ENCODE results near the gene GCA.

GCA gene, protein sequence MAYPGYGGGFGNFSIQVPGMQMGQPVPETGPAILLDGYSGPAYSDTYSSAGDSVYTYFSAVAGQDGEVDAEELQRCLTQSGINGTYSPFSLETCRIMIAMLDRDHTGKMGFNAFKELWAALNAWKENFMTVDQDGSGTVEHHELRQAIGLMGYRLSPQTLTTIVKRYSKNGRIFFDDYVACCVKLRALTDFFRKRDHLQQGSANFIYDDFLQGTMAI

DNA sequence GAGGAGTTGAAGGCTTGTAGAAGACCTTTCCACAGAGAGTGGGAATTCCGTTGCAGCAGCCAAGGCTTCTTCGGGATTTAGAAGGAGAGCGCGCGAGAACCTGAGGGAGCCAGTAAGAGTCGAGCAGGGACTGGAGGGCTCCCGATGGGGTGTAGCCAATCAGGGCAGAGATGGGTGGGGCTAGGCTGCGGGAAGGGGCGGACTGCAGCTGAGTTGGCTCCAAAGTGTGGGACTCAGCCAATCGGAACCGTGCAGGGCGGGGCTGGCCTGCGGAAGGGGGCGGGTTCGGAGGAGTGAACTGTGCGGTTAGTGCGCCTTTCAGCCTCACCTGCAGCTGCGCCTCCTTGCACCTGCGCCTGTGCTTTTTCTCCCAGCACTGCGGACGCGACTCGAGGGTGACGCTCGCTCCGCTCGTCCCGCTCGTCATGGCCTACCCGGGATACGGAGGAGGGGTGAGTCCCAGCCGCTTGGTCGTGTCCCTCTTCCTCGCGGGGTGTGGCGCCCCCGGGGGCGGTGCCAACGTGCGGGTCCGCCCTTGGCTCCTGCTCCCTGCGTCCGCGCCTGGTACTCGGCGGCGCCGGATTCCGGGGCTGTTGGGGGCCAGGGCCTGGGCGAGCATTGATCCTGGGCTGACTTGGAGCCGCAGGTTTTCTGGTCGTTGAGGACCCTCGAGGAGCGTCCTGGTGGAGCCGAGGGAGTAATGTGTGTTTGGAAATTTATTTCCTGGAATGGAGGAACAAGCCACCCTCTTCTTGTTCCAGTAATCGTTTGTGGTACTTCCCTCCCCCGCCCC, at the start of gene GCA:
Gene GCA (plus strand): TSS at position 309 of the 793 bp plus-strand sequence. CDS start 117 bp downstream, at position 426.
- DNase-seq (ENCODE audit: low read depth in 2 of 2) = peak; percentile 96

DNA sequence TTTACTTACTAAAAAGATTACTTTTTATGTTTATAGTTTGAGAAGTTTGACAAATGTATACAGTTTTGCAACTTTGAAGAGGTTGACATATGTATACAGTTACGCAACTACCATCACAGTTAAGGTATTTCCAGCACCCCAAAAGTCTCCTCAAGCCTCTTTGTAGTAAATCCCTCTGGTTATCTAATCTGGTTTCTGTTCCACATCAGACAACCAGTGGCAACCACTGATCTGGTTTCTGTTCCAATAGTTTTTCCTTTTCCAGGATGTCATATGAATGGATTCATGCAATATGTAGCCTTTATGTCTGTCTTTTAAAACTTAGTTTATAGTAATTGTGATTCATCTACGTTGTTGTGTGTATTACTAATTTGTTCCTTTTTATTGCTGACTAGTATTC, 48.9 kb upstream of the GCA start:
- DNase-seq (ENCODE audit: low read depth in 2 of 2) = no peak

- peak in 1 of 2 donors; percentile 16 for DNase-seq (ENCODE audit: low read depth in 2 of 2)
These were observed 45.9 kb upstream of the GCA start for GRCh38 chr2:162297925-162298552.

GRCh38 chr2:162298669-162299335, 45.1 kb upstream of the GCA start:
- no peak for DNase-seq (ENCODE audit: low read depth in 2 of 2)

GRCh38 chr2:162300266-162300665, 43.7 kb upstream of the GCA start:
- no peak for DNase-seq (ENCODE audit: low read depth in 2 of 2)

DNA sequence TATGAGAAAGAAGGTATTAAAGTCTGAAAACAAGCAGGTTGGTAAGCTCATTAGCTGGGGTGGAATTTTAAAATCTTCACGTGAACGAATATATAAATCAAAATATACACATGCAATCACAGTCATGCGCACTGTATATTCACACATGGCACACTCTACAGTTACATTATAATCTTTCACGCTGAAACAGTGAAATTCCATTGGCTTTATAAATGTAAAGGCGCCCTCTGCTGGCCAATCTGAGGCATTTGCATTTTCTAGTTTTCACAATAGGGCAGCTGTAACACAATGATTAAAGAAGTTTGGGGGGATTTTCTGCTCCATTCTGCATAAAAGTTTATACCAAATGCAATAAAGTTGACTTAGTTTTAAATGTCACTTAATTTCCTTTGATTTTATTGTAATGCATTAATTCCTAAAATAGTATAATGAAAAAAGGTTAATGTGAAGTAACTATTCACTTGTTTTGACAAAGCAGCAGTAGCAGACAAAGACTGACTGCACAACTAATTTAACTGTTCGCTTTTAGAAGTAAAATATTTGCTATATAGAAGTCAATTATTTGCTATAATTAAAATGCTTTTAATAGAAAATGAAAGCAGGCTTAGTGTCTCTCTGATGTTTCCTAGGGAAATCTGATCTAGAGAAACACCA, 42.7 kb upstream of the GCA start:
- peak; percentile 23 to 29 for DNase-seq (ENCODE audit: low read depth in 2 of 2)

DNA sequence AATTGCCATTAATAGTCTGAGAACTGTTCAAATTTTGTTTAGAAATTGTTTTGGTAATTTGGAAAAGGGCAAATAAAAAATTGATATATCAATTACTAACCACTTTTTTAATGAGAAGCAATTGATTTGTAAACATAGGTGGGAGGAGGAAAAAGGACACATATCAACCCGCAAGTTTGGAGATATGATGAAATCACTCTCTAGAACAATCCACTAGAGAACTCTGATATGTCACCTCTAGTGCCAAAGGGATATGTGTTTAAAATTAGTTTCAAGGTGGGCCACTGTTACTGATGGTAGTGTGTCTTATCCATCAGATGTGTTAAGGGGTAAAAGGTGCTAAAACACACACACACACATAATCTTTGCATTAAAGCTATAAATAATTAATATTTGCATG, 42.1 kb upstream of the GCA start:
- DNase-seq (ENCODE audit: low read depth in 2 of 2) = no peak

- no peak for DNase-seq (ENCODE audit: low read depth in 2 of 2)
These were observed 38.0 kb upstream of the GCA start for GRCh38 chr2:162305901-162306300.

DNA sequence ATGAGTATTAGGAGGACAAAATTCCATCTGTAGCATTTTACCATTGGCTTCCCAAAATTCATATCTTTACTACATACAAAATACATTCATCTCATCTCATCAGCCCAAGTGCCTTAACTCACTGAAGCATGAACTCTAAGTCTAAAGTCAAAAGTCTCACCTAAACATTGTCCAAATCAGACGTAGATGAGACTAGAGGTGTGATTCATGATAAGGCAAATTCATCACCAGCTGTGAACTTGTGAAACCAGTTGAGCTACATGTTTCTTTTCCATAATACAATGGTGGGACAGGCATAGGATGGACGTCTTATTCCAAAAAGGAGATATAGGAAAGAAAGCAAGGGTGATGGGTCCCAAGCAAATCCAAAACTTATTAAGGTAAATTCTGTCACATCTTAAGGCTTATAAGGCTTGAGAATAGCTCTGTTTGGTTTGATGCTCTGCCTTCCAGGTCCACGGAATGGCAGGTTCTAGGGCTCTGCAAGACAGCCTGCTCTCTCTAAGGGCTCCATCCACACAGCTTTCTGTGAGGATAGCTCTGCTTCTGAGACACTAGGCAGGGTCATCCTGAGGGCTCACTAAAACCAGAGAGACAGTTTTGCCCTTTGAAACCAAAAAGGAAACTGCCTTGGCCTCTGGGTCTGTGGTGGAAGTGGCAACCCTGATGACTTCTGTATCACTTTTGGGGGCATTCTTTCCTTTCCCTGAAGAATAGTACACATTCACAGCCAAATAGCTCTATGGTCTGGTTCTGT, 35.0 kb upstream of the GCA start:
- no peak for DNase-seq (ENCODE audit: low read depth in 2 of 2)

DNA sequence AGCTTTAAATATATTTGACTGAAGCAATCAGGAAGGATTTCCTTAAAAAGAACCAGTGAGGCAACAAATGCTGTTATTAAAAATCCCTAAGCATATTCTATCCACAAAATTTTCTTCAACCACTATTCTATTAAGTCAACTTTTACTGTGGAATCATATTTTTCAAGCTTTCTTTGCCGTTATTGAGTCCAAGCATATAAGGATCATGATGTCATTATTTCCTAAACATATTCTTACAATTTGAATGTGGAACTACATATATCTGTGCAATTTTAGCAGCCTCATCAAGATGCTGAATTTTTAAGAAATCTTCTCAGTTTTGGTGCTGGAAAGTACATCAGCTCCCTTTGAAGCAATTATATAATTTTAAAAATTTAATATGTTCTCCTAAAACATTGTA, 31.1 kb upstream of the GCA start:
- no peak for DNase-seq (ENCODE audit: low read depth in 2 of 2)

GRCh38 chr2:162315938-162316337, 28.0 kb upstream of the GCA start:
- no peak for DNase-seq (ENCODE audit: low read depth in 2 of 2)

DNA sequence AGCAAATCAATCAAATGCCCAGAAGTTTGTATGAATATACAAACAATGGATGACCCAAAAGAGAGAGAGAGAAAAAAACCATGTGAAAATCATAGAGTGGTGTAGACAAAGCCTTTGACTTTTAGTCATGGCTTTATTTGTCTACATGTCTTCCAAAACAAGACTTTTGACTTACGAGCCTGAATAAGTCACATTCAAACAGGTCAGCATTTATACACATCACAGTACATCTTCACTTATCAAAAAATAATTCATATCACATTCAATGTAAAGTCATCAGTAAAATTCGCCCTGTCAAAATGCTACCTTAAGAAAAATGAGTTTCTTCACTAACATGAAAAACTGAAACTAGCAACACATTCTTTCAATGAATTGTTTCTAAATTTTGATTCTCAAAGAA, 27.3 kb upstream of the GCA start:
- DNase-seq (ENCODE audit: low read depth in 2 of 2) = no peak

DNA sequence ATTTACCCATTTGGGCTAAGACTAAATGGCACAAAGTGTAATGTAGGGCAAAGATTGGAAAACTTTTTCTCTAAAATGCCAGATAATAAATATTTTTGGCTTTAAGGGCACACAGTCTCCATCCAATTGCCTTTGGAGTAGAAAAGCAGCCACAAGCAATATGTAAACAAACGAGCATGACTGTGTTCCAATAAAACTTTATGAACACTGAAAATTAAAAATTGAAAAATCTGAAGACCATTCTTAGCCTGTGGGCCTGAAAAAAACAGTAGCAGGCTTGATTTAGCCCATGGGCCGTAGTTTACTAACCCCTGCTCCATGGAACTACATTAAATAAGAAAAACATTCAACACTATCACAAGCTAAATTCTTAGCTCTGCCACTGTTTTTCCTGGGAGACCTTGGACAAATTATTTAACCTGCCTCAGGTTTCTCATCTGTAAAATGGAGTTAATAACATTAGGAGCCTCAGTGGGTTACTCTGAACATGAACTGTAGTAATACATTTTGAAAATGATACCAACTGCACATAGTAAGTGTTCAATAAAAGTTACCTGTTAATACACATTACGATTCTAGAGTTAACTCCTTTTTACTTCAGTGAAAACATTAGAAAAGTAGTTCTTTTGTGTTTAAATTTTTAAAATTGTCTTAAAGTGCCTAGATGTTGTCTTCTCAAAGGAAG, 26.7 kb upstream of the GCA start:
- no peak for DNase-seq (ENCODE audit: low read depth in 2 of 2)

- no peak for DNase-seq (ENCODE audit: low read depth in 2 of 2)
These were observed 26.0 kb upstream of the GCA start for GRCh38 chr2:162317861-162318327.

DNA sequence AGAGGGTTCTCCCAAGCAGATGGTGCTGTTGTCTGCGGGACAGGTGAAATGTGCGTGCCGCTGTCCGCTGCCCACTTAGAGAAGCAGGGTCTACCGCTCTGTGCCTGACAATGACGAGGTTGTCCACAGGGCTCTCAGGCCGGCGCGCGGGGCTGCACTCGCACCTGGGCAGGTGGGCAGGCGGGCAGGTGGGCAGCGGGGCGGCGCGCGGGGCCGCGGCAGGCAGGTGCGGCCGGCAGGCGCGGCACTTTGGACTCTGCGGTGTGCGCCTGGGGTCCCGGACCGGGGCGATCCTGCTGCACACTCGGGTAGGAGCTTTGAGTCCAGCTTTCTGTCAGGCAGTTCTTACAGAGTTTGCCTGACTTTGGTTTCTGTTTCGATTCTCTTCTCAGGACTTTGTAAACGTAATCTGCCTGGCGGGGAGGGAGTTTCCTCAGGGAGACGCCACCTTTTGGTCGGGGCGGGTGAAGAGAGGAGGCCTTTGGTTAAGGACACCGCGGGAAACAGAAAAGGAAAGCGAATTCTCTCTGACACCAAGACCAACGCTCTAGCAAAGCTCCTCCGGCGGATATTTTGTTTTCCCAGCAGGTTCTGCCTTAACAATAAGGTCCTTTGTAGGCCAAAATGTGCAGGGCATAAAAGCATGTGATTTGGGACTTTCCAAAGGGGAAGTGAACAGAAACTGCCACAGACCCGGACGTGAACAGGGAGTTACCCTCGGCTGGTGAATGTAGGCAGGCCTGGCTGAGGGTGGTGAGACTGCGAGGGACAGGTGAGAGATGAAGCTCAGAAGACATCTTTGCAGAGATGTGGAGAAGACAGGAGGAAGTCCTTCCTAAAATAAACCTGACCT, 25.4 kb upstream of the GCA start, which contains the start of gene IFIH1:
Gene IFIH1 (minus strand): TSS at position 357 of the 853 bp plus-strand sequence. CDS start 377 bp downstream, outside the sequence.
- DNase-seq (ENCODE audit: low read depth in 2 of 2) = peak; percentile 58 to 64

DNA sequence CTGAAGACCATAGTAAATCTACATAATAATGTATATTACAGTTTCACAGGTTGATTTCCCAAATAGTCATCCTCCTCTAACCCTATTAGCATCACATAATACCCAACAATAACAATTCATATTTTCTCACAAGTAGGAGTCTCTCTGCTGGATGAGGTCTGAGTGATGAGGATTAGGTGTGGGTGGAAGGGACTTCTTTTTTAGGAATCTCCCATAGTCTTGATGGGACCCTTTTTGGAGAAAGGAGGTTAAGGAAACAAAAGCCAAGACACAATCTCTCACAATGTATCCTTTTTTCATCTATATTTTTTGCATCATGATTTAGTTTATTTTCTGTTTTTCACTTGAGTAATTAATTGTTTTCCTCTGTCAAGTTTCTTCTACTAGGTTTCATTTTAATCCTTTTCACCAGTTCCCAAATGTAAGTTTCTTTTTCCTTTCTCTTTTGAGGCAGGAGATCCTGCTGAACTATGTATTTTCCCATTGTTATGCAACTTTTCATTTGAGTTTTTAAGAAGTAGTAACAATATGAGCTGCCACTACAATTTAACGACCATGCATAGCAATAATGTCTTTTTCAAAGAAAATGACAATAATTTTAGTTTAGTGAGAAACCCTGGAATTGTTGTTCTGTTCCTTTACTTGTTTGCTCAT, 22.9 kb upstream of the GCA start:
- no peak for DNase-seq (ENCODE audit: low read depth in 2 of 2)

- no peak for DNase-seq (ENCODE audit: low read depth in 2 of 2)
These were observed 19.0 kb upstream of the GCA start for GRCh38 chr2:162324953-162325352.

- DNase-seq (ENCODE audit: low read depth in 2 of 2) = no peak
These were observed 16.7 kb upstream of the GCA start for GRCh38 chr2:162327134-162327769.
